Forelimb muscle (tissue), 1 donor: Measurements from ENCODE around the gene CTNS. TPM values are rescaled to one million over a fixed set of nuclear protein-coding genes. Genes with fewer than 3 reads are reported as not detected.
A peak's percentile ranks its signal among the peaks of the same experiment; 100 is the strongest.

Source experiments
- DNase-seq: peaks from one replicate; pipeline ENCODE4 v3.0.0-alpha.2; 2013; ENCODE audit warnings: low read depth
- polyA plus RNA-seq: library from polyadenylated mRNA; unstranded; fragments of 120-200 nt; gene quantifications from one replicate; pipeline ENCODE4 v1.2.1, GENCODE V29; 2013; ENCODE audit not compliant: insufficient read length

The CTNS gene
- 7.8 TPM for polyA plus RNA-seq

GRCh38 chr17:3636154-3636907 lies at the start of gene CTNS, which contains the start of gene SHPK:
Gene CTNS, plus strand, starts transcription at chr17:3636760. Its CDS starts 3,447 bp downstream, at chr17:3640207.
Gene SHPK, minus strand, starts transcription at chr17:3636250. Its CDS starts 31 bp downstream, at chr17:3636219.
- DNase-seq: peak; percentile 88

- no peak for DNase-seq
Observed at GRCh38 chr17:3589784-3590183, 46.8 kb upstream of the CTNS start.

GRCh38 chr17:3590231-3590630 lies 46.3 kb upstream of the CTNS start:
- DNase-seq: no peak

- DNase-seq: no peak
Observed at GRCh38 chr17:3590768-3591167, 45.8 kb upstream of the CTNS start.

GRCh38 chr17:3592216-3592860 lies 44.2 kb upstream of the CTNS start:
- no peak for DNase-seq

GRCh38 chr17:3593384-3593783 lies 43.2 kb upstream of the CTNS start:
- DNase-seq: no peak

- no peak for DNase-seq
Observed at GRCh38 chr17:3594051-3594800, 42.3 kb upstream of the CTNS start.

- DNase-seq: no peak
Observed at GRCh38 chr17:3594976-3595375, 41.6 kb upstream of the CTNS start.

- no peak for DNase-seq
Observed at GRCh38 chr17:3596804-3597464, 39.6 kb upstream of the CTNS start.

- DNase-seq: no peak
Observed at GRCh38 chr17:3598078-3598477, 38.5 kb upstream of the CTNS start.

- no peak for DNase-seq
Observed at GRCh38 chr17:3600529-3601205, 35.9 kb upstream of the CTNS start.

GRCh38 chr17:3602499-3602898 lies 34.1 kb upstream of the CTNS start:
- no peak for DNase-seq

GRCh38 chr17:3603119-3603869 lies 33.3 kb upstream of the CTNS start:
- DNase-seq: no peak

GRCh38 chr17:3603870-3604259 lies 32.7 kb upstream of the CTNS start:
- DNase-seq: no peak

GRCh38 chr17:3609689-3610088 lies 26.9 kb upstream of the CTNS start:
- no peak for DNase-seq

- DNase-seq: no peak
Observed at GRCh38 chr17:3610523-3610922, 26.0 kb upstream of the CTNS start.

- DNase-seq: no peak
Observed at GRCh38 chr17:3613124-3613523, 23.4 kb upstream of the CTNS start.

GRCh38 chr17:3615160-3615870 lies 21.2 kb upstream of the CTNS start:
- DNase-seq: no peak

- no peak for DNase-seq
Observed at GRCh38 chr17:3621146-3621720, 15.3 kb upstream of the CTNS start.
